ENCODE measurements around the gene ZNF429.

- no peak for TF ChIP-seq CTCF (IDR thresholded peaks at IDR 0.05; ENCODE audit: low read length)
- TF ChIP-seq EZH2phosphoT487 (IDR thresholded peaks at IDR 0.05; ENCODE audit: low read length) = no peak
- no peak for TF ChIP-seq EZH2 (optimal IDR thresholded peaks at IDR 0.05; ENCODE audit: low read depth, low read length)
These were observed 14.1 kb downstream of the ZNF429 start for GRCh38 chr19:21519488-21519887.

All from MM.1S (cell line).